WI38 (cell line): Measurements from ENCODE around the gene TRIB2.

ENCODE experiments used
- H3K4me3 ChIP-seq: 2 replicates; pipeline ENCODE4 v1.5.1; 2011; ENCODE audit warnings: low read depth, mild to moderate bottlenecking, control low read depth, low read length
- CTCF ChIP-seq: IDR thresholded peaks from 2 replicates; pipeline ENCODE4 v1.5.1; 2012; ENCODE audit warnings: low read depth, mild to moderate bottlenecking, control low read depth, low read length

The TRIB2 gene

DNA sequence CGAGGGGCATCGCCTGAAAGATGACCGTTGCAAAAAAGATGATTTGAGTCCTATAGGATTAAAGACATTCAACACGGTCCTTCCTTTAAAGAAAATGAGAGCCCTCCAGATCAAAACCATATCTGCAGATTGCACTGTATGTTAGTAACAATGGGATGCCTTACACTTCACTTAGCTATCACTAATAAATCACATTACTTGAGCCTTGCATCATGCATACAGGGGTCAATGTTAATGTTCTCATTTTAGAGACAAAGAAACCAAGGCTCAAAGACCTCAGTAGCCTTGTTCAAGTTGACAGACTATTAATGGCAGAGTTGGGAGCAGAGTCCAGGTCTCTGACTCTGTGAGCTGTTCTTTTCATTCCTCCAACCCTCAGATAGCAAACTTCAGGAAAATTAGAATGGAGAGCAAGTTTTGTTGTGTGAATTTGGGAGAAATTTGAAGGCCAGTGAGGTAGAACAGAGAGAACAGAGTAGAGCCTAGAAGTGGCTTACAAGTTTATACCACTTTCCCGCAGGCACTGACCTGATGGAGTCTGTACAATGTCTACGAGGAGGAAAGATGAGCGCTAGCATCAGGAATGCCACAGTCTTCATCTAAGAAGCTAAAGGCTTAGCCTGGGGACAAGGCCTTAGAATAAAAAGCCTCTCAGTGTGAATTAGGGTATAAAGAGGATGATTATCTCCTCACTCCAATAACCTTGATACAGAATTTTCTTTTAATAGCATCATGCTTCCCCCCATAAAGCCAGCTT is 48.3 kb downstream of the TRIB2 start:
- no peak for TF ChIP-seq CTCF

GRCh38 chr2:12766421-12766879 is 49.7 kb downstream of the TRIB2 start:
- TF ChIP-seq CTCF: no peak
- no peak overlapping the region for H3K4me3 ChIP-seq

More for the DNA sequence above, 48.3 kb downstream of the TRIB2 start:
- no peak overlapping the region for H3K4me3 ChIP-seq

DNA sequence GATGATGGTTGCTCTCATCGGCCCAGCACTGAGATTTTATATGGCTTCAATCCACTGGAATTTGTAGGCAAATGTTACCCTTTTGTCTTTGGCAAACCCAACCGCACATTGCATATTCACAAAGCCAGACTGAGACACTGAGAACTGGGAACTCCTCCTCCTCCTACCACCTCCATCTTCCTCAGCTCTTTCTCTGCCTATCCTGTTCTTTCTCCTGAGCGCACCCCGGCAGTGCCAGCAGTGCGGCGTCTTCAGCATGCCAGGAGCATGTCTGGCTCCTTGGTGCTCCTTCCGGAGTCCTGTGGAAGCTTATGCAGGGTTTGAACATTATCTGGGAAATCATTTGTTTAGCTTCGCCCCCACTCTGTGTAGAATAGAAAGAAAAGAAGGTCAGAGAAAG is 50.8 kb downstream of the TRIB2 start:
- no peak overlapping the region for H3K4me3 ChIP-seq
- TF ChIP-seq CTCF: no peak

GRCh38 chr2:12767996-12768624 is 51.4 kb downstream of the TRIB2 start:
- no peak for TF ChIP-seq CTCF
- H3K4me3 ChIP-seq: no peak overlapping the region

DNA sequence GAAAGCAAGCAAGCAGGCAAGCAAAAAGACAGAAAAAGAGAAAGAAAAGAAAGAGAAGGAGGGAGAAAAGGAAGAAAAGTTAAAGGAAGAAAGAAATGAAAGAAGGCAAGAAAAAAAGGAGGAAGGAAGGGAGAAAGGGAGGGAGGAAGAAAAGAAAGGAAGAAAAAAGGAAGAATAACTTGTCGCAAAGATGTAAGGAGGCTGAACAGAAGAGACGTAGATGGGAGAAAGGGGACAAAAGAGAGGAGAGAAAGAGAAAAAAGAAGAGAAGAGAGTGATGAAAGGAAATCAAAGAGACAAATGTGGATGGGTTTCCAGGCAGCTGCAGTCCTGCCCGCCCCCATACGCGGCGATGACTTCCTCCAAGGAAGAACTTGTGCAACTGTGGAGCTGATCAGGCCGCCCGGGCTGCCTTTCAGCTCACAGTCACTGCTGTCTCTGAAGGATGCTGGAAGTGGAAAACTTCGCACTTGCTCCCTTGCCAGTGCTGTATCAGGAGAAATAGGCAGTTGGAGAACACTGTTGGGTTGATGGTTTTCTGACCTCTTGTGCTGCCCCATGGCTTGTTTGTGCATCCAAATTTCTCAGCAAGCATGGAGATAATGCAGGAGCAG is 52.9 kb downstream of the TRIB2 start:
- no peak overlapping the region for H3K4me3 ChIP-seq
- no peak for TF ChIP-seq CTCF

DNA sequence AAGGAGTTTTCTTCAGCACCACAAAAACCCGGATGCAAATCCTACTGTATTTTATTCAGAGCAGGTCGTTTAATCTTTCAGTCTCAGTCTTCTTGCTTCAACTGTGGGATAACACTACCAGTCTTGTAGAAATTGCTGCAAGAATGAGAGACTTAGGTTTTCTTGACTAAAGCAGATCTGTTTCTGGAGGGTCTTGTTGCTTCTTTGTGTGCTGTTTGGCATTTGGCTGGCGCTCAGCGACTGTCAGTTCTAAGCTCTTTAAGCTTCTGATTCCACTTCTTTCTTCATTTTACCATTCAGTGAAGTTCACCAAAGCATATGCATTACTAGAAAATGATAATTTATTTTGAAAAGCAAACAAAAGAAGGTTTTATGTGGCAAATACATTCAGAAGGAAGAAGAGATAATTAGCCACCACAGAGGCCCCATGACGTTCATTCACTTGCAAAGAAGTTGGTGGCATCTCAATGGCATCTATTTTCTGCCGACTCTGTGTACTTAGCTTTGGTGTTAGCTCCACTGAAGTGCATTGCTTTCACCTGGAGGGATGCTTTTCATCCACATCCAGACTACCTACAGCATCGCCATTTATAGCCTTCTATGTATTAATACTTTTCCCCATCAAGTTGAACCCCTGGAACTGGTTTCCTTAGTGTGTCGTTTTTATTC is 53.7 kb downstream of the TRIB2 start:
- TF ChIP-seq CTCF: no peak
- no peak overlapping the region for H3K4me3 ChIP-seq
